DMS53 (cell line): ENCODE results near the gene HPS1.

Source experiments
- DNase-seq: peaks from one replicate; lab custom pipeline; 2025; lab: John Stamatoyannopoulos, UW

HPS1 gene

GRCh38 chr10:98446661-98447221 is at the start of gene HPS1:
Gene HPS1, minus strand, starts transcription at chr10:98446935. Its CDS starts 3,695 bp downstream, at chr10:98443240.
- DNase-seq: peak; percentile 89

- DNase-seq: peak; percentile 9
These were observed 46.0 kb upstream of the HPS1 start for GRCh38 chr10:98492763-98493162.

GRCh38 chr10:98489561-98490481 is 43.1 kb upstream of the HPS1 start:
- peak; percentile 95 for DNase-seq

- peak; percentile 17 for DNase-seq
These were observed 42.1 kb upstream of the HPS1 start for GRCh38 chr10:98488669-98489430.

GRCh38 chr10:98487649-98488048 is 40.9 kb upstream of the HPS1 start:
- DNase-seq: peak; percentile 20

- DNase-seq: no peak
These were observed 39.7 kb upstream of the HPS1 start for GRCh38 chr10:98486421-98486820.

- no peak for DNase-seq
These were observed 39.2 kb upstream of the HPS1 start for GRCh38 chr10:98485959-98486358.

GRCh38 chr10:98483658-98484057 is 36.9 kb upstream of the HPS1 start:
- no peak for DNase-seq

GRCh38 chr10:98482096-98482495 is 35.4 kb upstream of the HPS1 start:
- no peak for DNase-seq

- peak; percentile 40 for DNase-seq
These were observed 34.7 kb upstream of the HPS1 start for GRCh38 chr10:98481404-98481945.

- DNase-seq: peak; percentile 11
These were observed 31.9 kb upstream of the HPS1 start for GRCh38 chr10:98478430-98479222.

- DNase-seq: no peak
These were observed 31.1 kb upstream of the HPS1 start for GRCh38 chr10:98477861-98478260.

- DNase-seq: no peak
These were observed 27.9 kb upstream of the HPS1 start for GRCh38 chr10:98474628-98475027.

GRCh38 chr10:98472196-98472595 is 25.5 kb upstream of the HPS1 start:
- no peak for DNase-seq

GRCh38 chr10:98470850-98471249 is 24.1 kb upstream of the HPS1 start:
- DNase-seq: no peak

- DNase-seq: no peak
These were observed 22.5 kb upstream of the HPS1 start for GRCh38 chr10:98469001-98469931.

- DNase-seq: peak; percentile 93
These were observed 21.0 kb upstream of the HPS1 start for GRCh38 chr10:98467506-98468318.

- DNase-seq: no peak
These were observed 20.2 kb upstream of the HPS1 start for GRCh38 chr10:98466861-98467505.

- no peak for DNase-seq
These were observed 19.1 kb upstream of the HPS1 start for GRCh38 chr10:98465866-98466265.
